H9 (cell line): ENCODE data around the gene ALKBH8. TPM values are rescaled to one million over a fixed set of nuclear protein-coding genes. Genes with fewer than 3 reads are reported as not detected.

ENCODE experiments used
- DNase-seq: peaks from one replicate; pipeline ENCODE4 v3.0.0-alpha.2; 2017
- H2AFZ ChIP-seq: one replicate; pipeline ENCODE4 v1.6.1; 2013; ENCODE audit warnings: mild to moderate bottlenecking, low read length, control low read depth, moderate library complexity
- H2AK5ac ChIP-seq: 2 replicates; pipeline ENCODE4 v1.6.1; 2013; ENCODE audit warnings: low read length, control low read depth, mixed read lengths; ENCODE audit not compliant: insufficient read length
- H2BK120ac ChIP-seq: one replicate; pipeline ENCODE4 v1.6.1; 2013; ENCODE audit warnings: low read depth, mild to moderate bottlenecking, low read length, control low read depth, inconsistent platforms; ENCODE audit not compliant: poor library complexity, severe bottlenecking
- H2BK12ac ChIP-seq: 2 replicates; pipeline ENCODE4 v1.6.1; 2013; ENCODE audit warnings: low read length, control low read depth, mixed read lengths, low read depth; ENCODE audit not compliant: insufficient read length
- H2BK15ac ChIP-seq: 2 replicates; pipeline ENCODE4 v1.6.1; 2013; ENCODE audit warnings: low read depth, low read length, control low read depth
- H2BK20ac ChIP-seq: one replicate; pipeline ENCODE4 v1.6.1; 2013; ENCODE audit warnings: low read depth, mild to moderate bottlenecking, low read length, control low read depth, inconsistent platforms; ENCODE audit not compliant: poor library complexity, severe bottlenecking
- H2BK5ac ChIP-seq: 2 replicates; pipeline ENCODE4 v1.6.1; 2013; ENCODE audit warnings: low read length, control low read depth, mixed read lengths; ENCODE audit not compliant: insufficient read length
- H3K14ac ChIP-seq: 2 replicates; pipeline ENCODE4 v1.6.1; 2013; ENCODE audit warnings: low read length, control low read depth; ENCODE audit not compliant: insufficient read depth
- H3K18ac ChIP-seq: 2 replicates; pipeline ENCODE4 v1.6.1; 2013; ENCODE audit warnings: low read depth, mild to moderate bottlenecking, mixed read lengths, low read length, control low read depth; ENCODE audit not compliant: insufficient read length
- H3K23ac ChIP-seq: 2 replicates; pipeline ENCODE4 v1.6.1; 2013; ENCODE audit warnings: low read length, control low read depth, mixed read lengths, low read depth; ENCODE audit not compliant: insufficient read length
- H3K23me2 ChIP-seq: 2 replicates; pipeline ENCODE4 v1.6.1; 2013; ENCODE audit warnings: low read depth, mild to moderate bottlenecking, mixed read lengths, low read length, control low read depth; ENCODE audit not compliant: insufficient read length, poor library complexity, severe bottlenecking
- H3K27ac ChIP-seq: 2 replicates; pipeline ENCODE4 v1.5.1; 2013; ENCODE audit warnings: low read length, control low read depth, mixed read lengths, low read depth; ENCODE audit not compliant: insufficient read length
- H3K27me3 ChIP-seq: 2 replicates; pipeline ENCODE4 v1.6.1; 2013; ENCODE audit warnings: low read length, control low read depth, inconsistent platforms; ENCODE audit not compliant: insufficient read depth
- H3K4ac ChIP-seq: 2 replicates; pipeline ENCODE4 v1.6.1; 2013; ENCODE audit warnings: low read depth, mild to moderate bottlenecking, control low read depth, inconsistent platforms, low read length, moderate library complexity
- H3K4me1 ChIP-seq: 2 replicates; pipeline ENCODE4 v1.6.1; 2013; ENCODE audit warnings: low read length, control low read depth, inconsistent platforms; ENCODE audit not compliant: insufficient read depth
- H3K4me2 ChIP-seq: 2 replicates; pipeline ENCODE4 v1.6.1; 2013; ENCODE audit warnings: low read length, control low read depth, mixed read lengths; ENCODE audit not compliant: insufficient read length, insufficient read depth
- H3K56ac ChIP-seq: 2 replicates; pipeline ENCODE4 v1.6.1; 2013; ENCODE audit warnings: low read depth, mild to moderate bottlenecking, mixed read lengths, low read length, control low read depth; ENCODE audit not compliant: insufficient read length
- H3K79me1 ChIP-seq: 2 replicates; pipeline ENCODE4 v1.6.1; 2013; ENCODE audit warnings: low read depth, mild to moderate bottlenecking, moderate library complexity, low read length, control low read depth, inconsistent platforms; ENCODE audit not compliant: insufficient read depth, poor library complexity, severe bottlenecking
- H3K79me2 ChIP-seq: 2 replicates; pipeline ENCODE4 v1.6.1; 2013; ENCODE audit warnings: low read length, control low read depth, inconsistent platforms; ENCODE audit not compliant: insufficient read depth
- H3K9ac ChIP-seq: 2 replicates; pipeline ENCODE4 v1.6.1; 2013; ENCODE audit warnings: low read length, control low read depth, mixed read lengths; ENCODE audit not compliant: insufficient read length; ENCODE audit errors: extremely low read depth
- H3K9me3 ChIP-seq: one replicate; pipeline ENCODE4 v1.6.1; 2013; ENCODE audit warnings: low read depth, low read length, inconsistent platforms; ENCODE audit not compliant: control insufficient read depth
- H3T11ph ChIP-seq: one replicate; pipeline ENCODE4 v1.6.1; 2013; ENCODE audit warnings: mild to moderate bottlenecking, low read length, control low read depth, inconsistent platforms
- H4K20me1 ChIP-seq: one replicate; pipeline ENCODE4 v1.6.1; 2013; ENCODE audit not compliant: control insufficient read depth, insufficient read length, insufficient read depth
- H4K5ac ChIP-seq: 2 replicates; pipeline ENCODE4 v1.6.1; 2013; ENCODE audit warnings: low read depth, mild to moderate bottlenecking, mixed read lengths, low read length, control low read depth; ENCODE audit not compliant: insufficient read length
- H4K8ac ChIP-seq: replicated peaks from 2 replicates; pipeline ENCODE4 v1.6.1; 2013; ENCODE audit warnings: low read length, control low read depth, mixed read lengths, low read depth; ENCODE audit not compliant: insufficient read length
- H4K91ac ChIP-seq: 2 replicates; pipeline ENCODE4 v1.6.1; 2013; ENCODE audit warnings: low read depth, mild to moderate bottlenecking, moderate library complexity, mixed read lengths, low read length, control low read depth; ENCODE audit not compliant: insufficient read length
- H3K27ac Mint-ChIP-seq, 3 experiments: 2 replicates in 2 of 3; 3 replicates in 1 of 3; pipeline ENCODE4 v1.8.0; 2020 to 2021; ENCODE audit warnings: mixed read lengths in 3 of 3, mild to moderate bottlenecking in 1 of 3, moderate library complexity in 1 of 3
- H3K27me3 Mint-ChIP-seq: 2 replicates; pipeline ENCODE4 v1.8.0; 2021; ENCODE audit warnings: low read depth, mild to moderate bottlenecking, moderate library complexity, mixed read lengths
- H3K36me3 Mint-ChIP-seq, 3 experiments: 2 replicates in 2 of 3; 3 replicates in 1 of 3; pipeline ENCODE4 v1.8.0; 2020 to 2021; ENCODE audit warnings: low read depth in 3 of 3, mixed read lengths in 3 of 3; ENCODE audit not compliant: insufficient read depth in 1 of 3
- H3K4me1 Mint-ChIP-seq, 2 experiments: 2 replicates each; pipeline ENCODE4 v1.8.0; 2020; ENCODE audit warnings: mixed read lengths in 2 of 2
- H3K4me3 Mint-ChIP-seq, 2 experiments: 2 replicates in 1 of 2; 3 replicates in 1 of 2; pipeline ENCODE4 v1.8.0; 2020 to 2021; ENCODE audit warnings: mild to moderate bottlenecking in 2 of 2, mixed read lengths in 2 of 2, moderate library complexity in 1 of 2
- H3K9me3 Mint-ChIP-seq, 2 experiments: 2 replicates in 1 of 2; 3 replicates in 1 of 2; pipeline ENCODE4 v1.8.0; 2020; ENCODE audit warnings: mild to moderate bottlenecking in 2 of 2, mixed read lengths in 2 of 2, moderate library complexity in 1 of 2
- WGBS: extraction: QIAGEN DNeasy Blood & Tissue Kit; methylation state at CpG from one replicate; pipeline ENCODE4 v1.1.7; 2013; ENCODE audit warnings: missing lambda C conversion rate, low lambda C conversion rate, mixed read lengths; ENCODE audit not compliant: insufficient read length; ENCODE audit errors: extremely low coverage; 5-methylcytosine and 5-hydroxymethylcytosine counted together
- total RNA-seq: library from RNA; stranded (reverse); gene quantifications from 2 replicates; pipeline ENCODE4 v1.2.1, GENCODE V29; 2021
- TF ChIP-seq, protein P1 (sequence below): fragments of 200-600 bp; sonication (generic); conservative IDR thresholded peaks from 3 replicates; pipeline ENCODE4 v1.8.0; 2021; ENCODE audit warnings: antibody characterized with exemption, mild to moderate bottlenecking

The ALKBH8 gene
- total RNA-seq, 1 experiment from 2014 or later = 12.7 TPM

DNA sequence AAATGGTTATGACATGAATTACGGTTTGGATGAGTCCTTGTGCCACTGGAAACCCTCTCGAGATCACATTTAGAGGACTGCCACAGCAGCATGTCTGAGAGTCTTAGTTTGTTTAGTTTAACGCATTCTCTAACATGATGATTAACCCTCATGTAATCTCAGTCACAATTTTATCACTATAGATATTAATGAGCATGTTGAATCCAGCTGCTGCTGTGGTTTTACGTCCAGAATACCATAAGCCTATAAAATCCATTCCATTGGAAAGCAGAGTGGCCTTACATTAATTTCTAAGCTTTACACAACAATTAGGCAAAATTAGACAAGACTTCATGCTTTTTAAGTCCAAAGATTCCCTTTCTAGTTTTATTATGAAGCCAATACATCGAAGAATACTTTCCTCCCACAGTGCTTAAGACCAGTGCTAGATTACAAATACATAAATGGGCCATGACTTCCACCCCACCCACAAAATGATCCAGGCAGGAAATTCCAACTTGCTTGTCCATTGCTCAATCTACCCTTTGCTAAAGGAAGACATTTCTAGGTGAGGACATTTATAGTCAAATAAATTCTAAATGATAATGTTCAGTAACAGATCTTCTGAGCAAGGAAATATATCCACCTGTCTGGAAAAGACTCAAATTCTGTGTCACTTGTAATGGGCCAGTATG is 21.9 kb upstream of the ALKBH8 start:
- no peak overlapping the region for H3K27ac ChIP-seq
- Mint-ChIP-seq H3K27ac (no peak overlapping the region), H3K27me3 (peaks cover 62% of the 10 kb centered on the region), H3K9me3 (no peaks in the 10 kb centered on the region), H3K36me3 (no peaks in the 10 kb centered on the region), H3K4me1 (peaks cover 15 to 17% of the 10 kb centered on the region in 2 experiments), H3K4me3 (no peak overlapping the region)
- H2BK20ac ChIP-seq = no peak overlapping the region
- H3T11ph ChIP-seq = no peak overlapping the region
- H4K5ac ChIP-seq = no peak overlapping the region
- H3K9me3 ChIP-seq = no peaks in the 10 kb centered on the region
- H3K56ac ChIP-seq = no peak overlapping the region
- H2BK120ac ChIP-seq = no peak overlapping the region
- H3K14ac ChIP-seq = no peak overlapping the region
- no peak overlapping the region for H2BK5ac ChIP-seq
- H3K27me3 ChIP-seq = peaks cover 23% of the 10 kb centered on the region
- TF ChIP-seq, protein P1, sequence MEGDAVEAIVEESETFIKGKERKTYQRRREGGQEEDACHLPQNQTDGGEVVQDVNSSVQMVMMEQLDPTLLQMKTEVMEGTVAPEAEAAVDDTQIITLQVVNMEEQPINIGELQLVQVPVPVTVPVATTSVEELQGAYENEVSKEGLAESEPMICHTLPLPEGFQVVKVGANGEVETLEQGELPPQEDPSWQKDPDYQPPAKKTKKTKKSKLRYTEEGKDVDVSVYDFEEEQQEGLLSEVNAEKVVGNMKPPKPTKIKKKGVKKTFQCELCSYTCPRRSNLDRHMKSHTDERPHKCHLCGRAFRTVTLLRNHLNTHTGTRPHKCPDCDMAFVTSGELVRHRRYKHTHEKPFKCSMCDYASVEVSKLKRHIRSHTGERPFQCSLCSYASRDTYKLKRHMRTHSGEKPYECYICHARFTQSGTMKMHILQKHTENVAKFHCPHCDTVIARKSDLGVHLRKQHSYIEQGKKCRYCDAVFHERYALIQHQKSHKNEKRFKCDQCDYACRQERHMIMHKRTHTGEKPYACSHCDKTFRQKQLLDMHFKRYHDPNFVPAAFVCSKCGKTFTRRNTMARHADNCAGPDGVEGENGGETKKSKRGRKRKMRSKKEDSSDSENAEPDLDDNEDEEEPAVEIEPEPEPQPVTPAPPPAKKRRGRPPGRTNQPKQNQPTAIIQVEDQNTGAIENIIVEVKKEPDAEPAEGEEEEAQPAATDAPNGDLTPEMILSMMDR = no peak
- H4K20me1 ChIP-seq = no peaks in the 10 kb centered on the region
- H2BK12ac ChIP-seq = no peak overlapping the region
- H3K4me2 ChIP-seq = no peak overlapping the region
- H2BK15ac ChIP-seq = no peak overlapping the region
- H3K18ac ChIP-seq = no peak overlapping the region
- no peak overlapping the region for H4K8ac ChIP-seq
- WGBS = no CpG with 5 or more reads among the region's 5 CpGs
- peaks cover 21% of the 10 kb centered on the region for H3K23me2 ChIP-seq
- H3K4me1 ChIP-seq = 0 out of 2 replicates have a peak, but pooled peaks cover under 1% of the 10 kb centered on the region
- no peak overlapping the region for H3K23ac ChIP-seq
- no peak for DNase-seq
- H3K9ac ChIP-seq = no peak overlapping the region
- H3K4ac ChIP-seq = no peak overlapping the region
- H3K79me1 ChIP-seq = no peaks in the 10 kb centered on the region
- no peak overlapping the region for H4K91ac ChIP-seq
- H2AFZ ChIP-seq = no peak overlapping the region
- H2AK5ac ChIP-seq = no peak overlapping the region
- H3K79me2 ChIP-seq = no peaks in the 10 kb centered on the region
